Uterus (tissue), 4 donors: ENCODE results near the gene GLTPD2. TPM values are rescaled to one million over a fixed set of nuclear protein-coding genes. Genes with fewer than 3 reads are reported as not detected.

ENCODE experiments used
- DNase-seq, 2 donors: peaks; one replicate each; pipeline ENCODE4 v3.0.0-alpha.2; 2019 to 2020
- H3K27ac ChIP-seq, 2 donors: fragments of 200-600 bp; sonication (generic); 1 replicate in 1 of 2; 2 replicates in 1 of 2; pipeline ENCODE4 v1.5.1; 2016 to 2018
- H3K27me3 ChIP-seq, 2 donors: fragments of 200-600 bp; sonication (generic); one replicate each; pipeline ENCODE4 v1.5.1; 2018 to 2019; ENCODE audit warnings: control low read depth in 1 of 2
- H3K36me3 ChIP-seq, 2 donors: fragments of 200-600 bp; sonication (generic); one replicate each; pipeline ENCODE4 v1.5.1; 2019; ENCODE audit warnings: control low read depth in 1 of 2
- H3K4me1 ChIP-seq, 2 donors: fragments of 200-600 bp; sonication (generic); one replicate each; pipeline ENCODE4 v1.5.1; 2018 to 2019; ENCODE audit warnings: control low read depth in 1 of 2
- H3K4me3 ChIP-seq, 2 donors: fragments of 200-600 bp; sonication (generic); 1 replicate in 1 of 2; 2 replicates in 1 of 2; pipeline ENCODE4 v1.5.1; 2018 to 2019; ENCODE audit warnings: mild to moderate bottlenecking in 1 of 2
- H3K9me3 ChIP-seq, 2 donors: fragments of 200-600 bp; sonication (generic); one replicate each; pipeline ENCODE4 v1.5.1; 2019; ENCODE audit warnings: control low read depth in 1 of 2
- CTCF ChIP-seq, 4 experiments: fragments of 200-600 bp in 2 of 4; fragments of 450-650 bp in 2 of 4; sonication (generic) in 2 of 4; IDR thresholded peaks; one replicate each; pipeline ENCODE4 v1.5.1; 2016 to 2019; ENCODE audit warnings: antibody characterized with exemption in 4 of 4, mild to moderate bottlenecking in 2 of 4, moderate library complexity in 1 of 4
- POLR2A ChIP-seq, 2 donors: fragments of 450-650 bp; IDR thresholded peaks; one replicate each; pipeline ENCODE4 v1.6.1; 2016; ENCODE audit warnings: antibody characterized with exemption in 2 of 2, mild to moderate bottlenecking in 1 of 2, moderate library complexity in 1 of 2
- intact Hi-C: fragments of 100-400 bp; cut with DNase I; formaldehyde crosslinking; loops from one replicate; pipeline ENCODE4 v1.15.1; 2023; ENCODE audit warnings: low total_unique reads
- total RNA-seq, 4 donors: library from RNA; depleted of rRNA in 3 of 4; stranded (reverse); fragments of >200 nt in 3 of 4; gene quantifications; one replicate each; pipeline versions ENCODE4 v1.1.0 to v1.2.4, GENCODE V29; 2014 to 2023
- donor health status: DM: yes; HTN: yes; CAD: no.

Gene GLTPD2
- total RNA-seq, 4 donors from 2014 or later: not detected

GRCh38 chr17:4753392-4753791 lies 35.4 kb upstream of the GLTPD2 start:
- DNase-seq: no peak
- intact Hi-C loops: no loop called here

GRCh38 chr17:4759776-4760236 lies 29.0 kb upstream of the GLTPD2 start:
- H3K9me3 ChIP-seq: no peaks in the 10 kb centered on the region
- intact Hi-C loops: no loop called here
- no peaks in the 10 kb centered on the region for H3K36me3 ChIP-seq
- H3K4me3 ChIP-seq: no peak overlapping the region
- no peak for DNase-seq
- H3K4me1 ChIP-seq: no peaks in the 10 kb centered on the region
- H3K27ac ChIP-seq: no peak overlapping the region
- H3K27me3 ChIP-seq: no peaks in the 10 kb centered on the region
- TF ChIP-seq CTCF (IDR thresholded peaks at IDR 0.05) (no peak), POLR2A (IDR thresholded peaks at IDR 0.05) (no peak)

More at GRCh38 chr17:4753392-4753791, 35.4 kb upstream of the GLTPD2 start:
- Histone ChIP-seq H3K4me1 (no peaks in the 10 kb centered on the region), H3K27me3 (no peaks in the 10 kb centered on the region), H3K27ac (no peak overlapping the region), H3K4me3 (no peak overlapping the region), H3K9me3 (no peaks in the 10 kb centered on the region), H3K36me3 (no peaks in the 10 kb centered on the region)
- TF ChIP-seq POLR2A (IDR thresholded peaks at IDR 0.05) (no peak), CTCF (IDR thresholded peaks at IDR 0.05) (no peak)

- Histone ChIP-seq H3K27me3 (no peaks in the 10 kb centered on the region), H3K27ac (no peak overlapping the region), H3K4me1 (no peaks in the 10 kb centered on the region), H3K9me3 (no peaks in the 10 kb centered on the region), H3K4me3 (no peak overlapping the region), H3K36me3 (no peaks in the 10 kb centered on the region)
- intact Hi-C loops: no loop called here
- no peak for DNase-seq
- TF ChIP-seq CTCF (IDR thresholded peaks at IDR 0.05): no peak
- no peak for TF ChIP-seq POLR2A (IDR thresholded peaks at IDR 0.05)
These were observed 24.2 kb upstream of the GLTPD2 start for GRCh38 chr17:4764595-4764994.

GRCh38 chr17:4766201-4766600 lies 22.6 kb upstream of the GLTPD2 start:
- Histone ChIP-seq H3K4me1 (no peaks in the 10 kb centered on the region), H3K4me3 (no peak overlapping the region), H3K9me3 (no peaks in the 10 kb centered on the region), H3K27me3 (no peaks in the 10 kb centered on the region), H3K27ac (no peak overlapping the region), H3K36me3 (no peaks in the 10 kb centered on the region)
- intact Hi-C loops: no loop called here
- TF ChIP-seq POLR2A (IDR thresholded peaks at IDR 0.05) (no peak), CTCF (IDR thresholded peaks at IDR 0.05) (no peak)
- DNase-seq: no peak

GRCh38 chr17:4766723-4767122 lies 22.0 kb upstream of the GLTPD2 start:
- H3K9me3 ChIP-seq: no peaks in the 10 kb centered on the region
- intact Hi-C loops: no loop called here
- no peaks in the 10 kb centered on the region for H3K36me3 ChIP-seq
- no peak overlapping the region for H3K4me3 ChIP-seq
- H3K27me3 ChIP-seq: no peaks in the 10 kb centered on the region
- H3K27ac ChIP-seq: no peak overlapping the region
- no peak for TF ChIP-seq POLR2A (IDR thresholded peaks at IDR 0.05)
- no peak for TF ChIP-seq CTCF (IDR thresholded peaks at IDR 0.05)
- DNase-seq: no peak
- H3K4me1 ChIP-seq: no peaks in the 10 kb centered on the region
